ENCODE results near the gene CDC14B. TPM values are rescaled to one million over a fixed set of nuclear protein-coding genes. Genes with fewer than 3 reads are reported as not detected.
A peak's percentile ranks its signal among the peaks of the same experiment; 100 is the strongest.

Gene CDC14B
- total RNA-seq, 1 donor from 2014 or later: 39.3 TPM

- Mint-ChIP-seq H3K27me3 (ENCODE audit: low read depth) (no peaks in the 10 kb centered on the region), H3K4me3 (no peak overlapping the region), H3K9me3 (no peaks in the 10 kb centered on the region), H3K4me1 (peaks cover 5% of the 10 kb centered on the region), H3K36me3 (peaks cover 17% of the 10 kb centered on the region), H3K27ac (no peak overlapping the region)
- no peak for DNase-seq (ENCODE audit: low spot score in 2 of 2, unreplicated experiment in 2 of 2)
- TF ChIP-seq, protein P1, sequence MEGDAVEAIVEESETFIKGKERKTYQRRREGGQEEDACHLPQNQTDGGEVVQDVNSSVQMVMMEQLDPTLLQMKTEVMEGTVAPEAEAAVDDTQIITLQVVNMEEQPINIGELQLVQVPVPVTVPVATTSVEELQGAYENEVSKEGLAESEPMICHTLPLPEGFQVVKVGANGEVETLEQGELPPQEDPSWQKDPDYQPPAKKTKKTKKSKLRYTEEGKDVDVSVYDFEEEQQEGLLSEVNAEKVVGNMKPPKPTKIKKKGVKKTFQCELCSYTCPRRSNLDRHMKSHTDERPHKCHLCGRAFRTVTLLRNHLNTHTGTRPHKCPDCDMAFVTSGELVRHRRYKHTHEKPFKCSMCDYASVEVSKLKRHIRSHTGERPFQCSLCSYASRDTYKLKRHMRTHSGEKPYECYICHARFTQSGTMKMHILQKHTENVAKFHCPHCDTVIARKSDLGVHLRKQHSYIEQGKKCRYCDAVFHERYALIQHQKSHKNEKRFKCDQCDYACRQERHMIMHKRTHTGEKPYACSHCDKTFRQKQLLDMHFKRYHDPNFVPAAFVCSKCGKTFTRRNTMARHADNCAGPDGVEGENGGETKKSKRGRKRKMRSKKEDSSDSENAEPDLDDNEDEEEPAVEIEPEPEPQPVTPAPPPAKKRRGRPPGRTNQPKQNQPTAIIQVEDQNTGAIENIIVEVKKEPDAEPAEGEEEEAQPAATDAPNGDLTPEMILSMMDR (IDR thresholded peaks at IDR 0.05; ENCODE audit: unreplicated experiment): no peak
These were observed 126.6 kb downstream of the CDC14B start for GRCh38 chr9:96492993-96493531.

DNA sequence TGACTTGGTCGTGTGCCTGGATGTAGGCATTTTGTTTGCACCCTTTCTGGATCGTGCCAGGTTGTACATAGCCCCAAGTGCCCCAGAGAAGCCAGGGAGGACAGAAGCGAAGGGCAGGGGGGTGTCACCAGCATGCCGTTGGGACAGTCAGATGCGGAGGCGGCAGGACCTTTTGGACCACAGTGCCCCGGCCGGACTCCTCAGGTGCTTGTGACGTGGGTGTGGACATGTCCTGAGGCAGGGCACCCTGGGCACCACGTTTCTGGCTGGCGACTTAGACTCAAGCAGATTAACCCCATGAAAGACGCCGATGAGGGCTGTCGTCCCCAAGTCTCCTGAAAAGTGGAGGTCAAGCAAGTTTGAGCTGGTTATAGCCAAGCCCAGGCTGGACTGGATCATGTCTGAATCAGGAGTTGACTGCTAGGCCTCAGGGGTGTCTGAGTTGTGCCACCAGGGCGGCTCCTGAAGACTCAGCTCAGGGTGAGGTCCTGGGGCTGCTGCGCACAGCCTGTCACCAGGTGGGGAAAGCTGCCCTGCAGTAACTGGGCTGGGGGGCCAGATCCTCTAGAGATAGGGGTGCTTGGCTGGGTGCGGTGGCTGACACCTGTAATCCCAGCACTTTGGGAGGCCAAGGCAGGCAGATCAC is 127.6 kb downstream of the CDC14B start:
- Mint-ChIP-seq H3K36me3 (peaks cover 20% of the 10 kb centered on the region), H3K4me1 (peaks cover 5% of the 10 kb centered on the region), H3K4me3 (no peak overlapping the region), H3K27ac (peak overlapping the region; percentile 76), H3K9me3 (no peaks in the 10 kb centered on the region), H3K27me3 (ENCODE audit: low read depth) (no peaks in the 10 kb centered on the region)
- TF ChIP-seq, protein P1 (IDR thresholded peaks at IDR 0.05; ENCODE audit: unreplicated experiment): no peak
- no peak for DNase-seq (ENCODE audit: low spot score in 2 of 2, unreplicated experiment in 2 of 2)

DNA sequence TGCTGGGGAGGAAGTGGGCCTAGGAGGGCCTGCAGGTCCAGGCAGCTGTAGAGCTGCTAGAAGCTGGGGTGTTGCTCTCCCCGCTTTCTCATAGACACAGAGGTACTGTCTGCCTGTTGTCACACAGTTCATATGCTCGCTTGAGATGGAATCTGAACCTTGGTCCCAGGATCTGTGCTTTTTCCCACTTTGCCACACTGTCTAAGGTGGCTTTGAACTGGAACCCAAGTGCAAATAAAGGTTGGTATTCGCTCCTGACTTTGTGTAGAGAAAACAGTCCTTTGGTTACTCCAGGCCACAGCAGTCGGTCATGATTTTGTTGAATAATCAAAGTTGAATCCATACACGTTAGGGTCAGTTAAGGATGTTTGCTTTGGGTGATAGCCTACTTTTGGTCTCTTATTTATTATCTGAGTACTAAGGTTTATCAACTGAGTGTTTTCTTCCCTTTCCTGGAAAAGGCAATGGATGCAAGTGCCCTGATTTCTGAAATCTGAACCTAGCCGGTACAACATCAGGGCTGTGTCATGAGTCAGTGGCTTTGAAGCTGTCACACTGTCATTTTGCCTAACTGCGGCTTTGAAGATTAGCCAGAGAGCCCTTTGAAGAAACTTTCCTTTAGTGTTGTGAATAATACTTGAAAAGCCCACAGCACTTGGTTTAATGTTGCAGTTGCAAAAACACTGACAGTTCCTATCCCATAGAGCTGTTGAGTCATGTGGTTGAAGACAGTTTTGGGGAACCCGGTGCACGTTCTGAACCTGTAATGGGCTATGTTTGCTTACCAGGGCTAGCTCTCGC is 128.4 kb downstream of the CDC14B start:
- Mint-ChIP-seq H3K27ac (peak overlapping the region; percentile 76), H3K9me3 (no peaks in the 10 kb centered on the region), H3K4me1 (peaks cover 11% of the 10 kb centered on the region), H3K36me3 (peaks cover 20% of the 10 kb centered on the region), H3K4me3 (no peak overlapping the region), H3K27me3 (ENCODE audit: low read depth) (no peaks in the 10 kb centered on the region)
- TF ChIP-seq, protein P1 (IDR thresholded peaks at IDR 0.05; ENCODE audit: unreplicated experiment): no peak
- no peak for DNase-seq (ENCODE audit: low spot score in 2 of 2, unreplicated experiment in 2 of 2)

- no peak overlapping the region for H3K4me3 Mint-ChIP-seq
- no peak overlapping the region for H3K27ac Mint-ChIP-seq
- H3K27me3 Mint-ChIP-seq (ENCODE audit: low read depth): no peaks in the 10 kb centered on the region
- TF ChIP-seq, protein P1 (IDR thresholded peaks at IDR 0.05; ENCODE audit: unreplicated experiment): no peak
- peaks cover 14% of the 10 kb centered on the region for H3K4me1 Mint-ChIP-seq
- no peaks in the 10 kb centered on the region for H3K9me3 Mint-ChIP-seq
- no peak for DNase-seq (ENCODE audit: low spot score in 2 of 2, unreplicated experiment in 2 of 2)
- H3K36me3 Mint-ChIP-seq: peaks cover 23% of the 10 kb centered on the region
These were observed 129.0 kb downstream of the CDC14B start for GRCh38 chr9:96490534-96491078.

GRCh38 chr9:96489482-96489979 is 130.1 kb downstream of the CDC14B start:
- peaks cover 11% of the 10 kb centered on the region for H3K4me1 Mint-ChIP-seq
- H3K27ac Mint-ChIP-seq: no peak overlapping the region
- no peaks in the 10 kb centered on the region for H3K27me3 Mint-ChIP-seq (ENCODE audit: low read depth)
- H3K4me3 Mint-ChIP-seq: no peak overlapping the region
- H3K9me3 Mint-ChIP-seq: no peaks in the 10 kb centered on the region
- TF ChIP-seq, protein P1 (IDR thresholded peaks at IDR 0.05; ENCODE audit: unreplicated experiment): no peak
- H3K36me3 Mint-ChIP-seq: peaks cover 28% of the 10 kb centered on the region
- DNase-seq (ENCODE audit: low spot score in 2 of 2, unreplicated experiment in 2 of 2): no peak
